HEK293 (cell line): Measurements from ENCODE around the gene PES1.

Experiments used
- CTCF ChIA-PET: fragments of 350-600 bp; formaldehyde crosslinking; extraction: SDS; loops from one replicate; lab custom pipeline; 2021; ENCODE audit warnings: antibody characterized with exemption; lab: Yijun Ruan, JAX
- POLR2A ChIA-PET: fragments of 300-600 bp; formaldehyde crosslinking; extraction: SDS; loops from one replicate; lab custom pipeline; 2020; ENCODE audit warnings: antibody characterized with exemption, inconsistent platforms; lab: Yijun Ruan, JAX
- H3K27ac ChIP-seq: fragments of 200-500 bp; sonication (Bioruptor generic); 2 replicates; pipeline ENCODE4 v1.5.1; 2014; ENCODE audit warnings: low read depth, low read length, control low read depth, inconsistent platforms; ENCODE audit errors: extremely low read depth
- H3K36me3 ChIP-seq, 2 experiments: fragments of 200-500 bp in 1 of 2; sonication (Bioruptor generic) in 1 of 2; 1 replicate in 1 of 2; 2 replicates in 1 of 2; pipeline ENCODE4 v1.5.1; 2014 to 2017; ENCODE audit warnings: inconsistent platforms in 2 of 2, low read length in 2 of 2; ENCODE audit not compliant: control insufficient read depth in 2 of 2, insufficient read depth in 1 of 2
- H3K4me1 ChIP-seq: fragments of 200-500 bp; sonication (Bioruptor generic); 2 replicates; pipeline ENCODE4 v1.5.1; 2014; ENCODE audit warnings: mild to moderate bottlenecking, low read length, inconsistent platforms; ENCODE audit not compliant: control insufficient read depth, insufficient read depth
- H3K4me3 ChIP-seq: 2 replicates; pipeline ENCODE4 v1.5.1; 2011; ENCODE audit warnings: low read depth, mild to moderate bottlenecking, control low read depth, low read length, moderate library complexity
- H3K9me3 ChIP-seq: fragments of 200-500 bp; sonication (Bioruptor generic); 2 replicates; pipeline ENCODE4 v1.5.1; 2014; ENCODE audit warnings: low read depth, low read length, inconsistent platforms; ENCODE audit not compliant: control insufficient read depth, insufficient read depth
- BCL11A ChIP-seq: fragments of 450-650 bp; formaldehyde crosslinking; IDR thresholded peaks from 2 replicates; pipeline ENCODE4 v1.5.1; 2016; ENCODE audit warnings: low read depth, missing biosample characterization, missing genetic modification characterization
- EGR2 ChIP-seq: fragments of 450-650 bp; formaldehyde crosslinking; IDR thresholded peaks from 2 replicates; pipeline ENCODE4 v1.5.1; 2016; ENCODE audit warnings: low read depth, missing biosample characterization, missing genetic modification characterization
- GLIS2 ChIP-seq: fragments of 450-650 bp; formaldehyde crosslinking; IDR thresholded peaks from 2 replicates; pipeline ENCODE4 v1.5.1; 2016; ENCODE audit warnings: missing biosample characterization, missing genetic modification characterization
- KLF1 ChIP-seq: fragments of 450-650 bp; formaldehyde crosslinking; IDR thresholded peaks from 2 replicates; pipeline ENCODE4 v1.5.1; 2016; ENCODE audit warnings: missing biosample characterization, missing genetic modification characterization
- KLF10 ChIP-seq: fragments of 450-650 bp; IDR thresholded peaks from 2 replicates; pipeline ENCODE4 v1.5.1; 2018; ENCODE audit warnings: missing biosample characterization, mild to moderate bottlenecking, missing genetic modification characterization
- SP2 ChIP-seq: fragments of 450-650 bp; formaldehyde crosslinking; IDR thresholded peaks from 2 replicates; pipeline ENCODE4 v1.5.1; 2016; ENCODE audit warnings: missing biosample characterization, missing genetic modification characterization
- ZFHX2 ChIP-seq: fragments of 450-650 bp; formaldehyde crosslinking; conservative IDR thresholded peaks from 2 replicates; pipeline ENCODE4 v1.5.1; 2016; ENCODE audit warnings: missing biosample characterization, missing genetic modification characterization
- ZNF530 ChIP-seq: fragments of 450-650 bp; formaldehyde crosslinking; IDR thresholded peaks from 2 replicates; pipeline ENCODE4 v1.5.1; 2016; ENCODE audit warnings: low read depth, missing biosample characterization, missing genetic modification characterization
- ZNF600 ChIP-seq: fragments of 450-650 bp; formaldehyde crosslinking; IDR thresholded peaks from 2 replicates; pipeline ENCODE4 v1.5.1; 2016; ENCODE audit warnings: missing biosample characterization, missing genetic modification characterization
- ZNF791 ChIP-seq: fragments of 450-650 bp; formaldehyde crosslinking; IDR thresholded peaks from 2 replicates; pipeline ENCODE4 v1.5.1; 2016; ENCODE audit warnings: missing biosample characterization, missing genetic modification characterization
- TF ChIP-seq, protein P1 (sequence below): fragments of 450-650 bp; formaldehyde crosslinking; IDR thresholded peaks from 2 replicates; pipeline ENCODE4 v1.5.1; 2016; ENCODE audit warnings: missing biosample characterization, missing genetic modification characterization
- TF ChIP-seq, protein P2 (sequence below): fragments of 450-650 bp; formaldehyde crosslinking; IDR thresholded peaks from 2 replicates; pipeline ENCODE4 v1.5.1; 2016; ENCODE audit warnings: missing biosample characterization, missing genetic modification characterization
- TF ChIP-seq, protein P3 (sequence below): fragments of 450-650 bp; formaldehyde crosslinking; optimal IDR thresholded peaks from 2 replicates; pipeline ENCODE3; 2016; ENCODE audit warnings: missing biosample characterization, mild to moderate bottlenecking, missing genetic modification characterization
- TF ChIP-seq, protein P4 (sequence below): fragments of 450-650 bp; formaldehyde crosslinking; IDR thresholded peaks from 2 replicates; pipeline ENCODE4 v1.5.1; 2016; ENCODE audit warnings: missing biosample characterization, missing genetic modification characterization

The PES1 gene

DNA sequence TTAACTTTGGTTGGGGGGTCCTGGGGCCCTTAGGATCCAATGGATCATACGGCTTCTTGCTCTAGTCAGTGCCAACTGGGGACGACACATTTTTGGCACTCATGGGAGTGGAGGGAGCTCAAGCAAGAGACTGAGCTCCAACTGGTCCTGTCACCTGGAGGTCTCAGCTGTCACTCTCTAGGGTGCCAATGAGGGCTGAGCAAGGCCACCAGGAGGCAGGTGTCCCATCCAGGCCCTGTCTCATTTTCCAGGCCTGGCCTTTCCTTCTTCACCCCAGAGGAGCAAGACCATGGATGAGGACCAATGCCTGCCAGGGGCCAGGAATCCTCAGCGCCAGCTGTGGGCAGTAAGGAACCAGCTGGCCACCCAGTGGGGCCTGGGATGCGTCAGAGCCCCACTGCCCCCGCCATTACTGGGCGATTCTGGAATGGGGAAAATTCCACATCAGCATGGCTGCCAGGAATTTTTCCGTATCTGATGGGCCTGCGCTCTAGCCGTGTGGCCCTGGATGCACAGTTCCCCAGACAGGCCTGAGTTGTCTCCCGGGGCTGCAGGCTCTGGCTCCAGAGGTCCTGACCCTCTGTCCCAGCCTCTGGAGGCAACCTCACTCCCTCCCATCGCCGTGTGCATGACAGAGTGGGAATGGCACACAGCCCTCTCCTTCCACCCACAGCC lies 16.6 kb downstream of the PES1 start (continued):
- TF ChIP-seq ZNF791 (tag by site-specific recombination) (no peak), BCL11A (tag by site-specific recombination) (no peak), GLIS2 (tag by site-specific recombination) (0 out of 2 replicates have a peak, but pooled peaks have one; percentile 36), ZNF530 (tag by site-specific recombination) (no peak), ZNF600 (tag by site-specific recombination) (peak; percentile 54), SP2 (0 out of 2 replicates have a peak, but pooled peaks have one; percentile 4), KLF10 (no peak)
- TF ChIP-seq, protein P1, sequence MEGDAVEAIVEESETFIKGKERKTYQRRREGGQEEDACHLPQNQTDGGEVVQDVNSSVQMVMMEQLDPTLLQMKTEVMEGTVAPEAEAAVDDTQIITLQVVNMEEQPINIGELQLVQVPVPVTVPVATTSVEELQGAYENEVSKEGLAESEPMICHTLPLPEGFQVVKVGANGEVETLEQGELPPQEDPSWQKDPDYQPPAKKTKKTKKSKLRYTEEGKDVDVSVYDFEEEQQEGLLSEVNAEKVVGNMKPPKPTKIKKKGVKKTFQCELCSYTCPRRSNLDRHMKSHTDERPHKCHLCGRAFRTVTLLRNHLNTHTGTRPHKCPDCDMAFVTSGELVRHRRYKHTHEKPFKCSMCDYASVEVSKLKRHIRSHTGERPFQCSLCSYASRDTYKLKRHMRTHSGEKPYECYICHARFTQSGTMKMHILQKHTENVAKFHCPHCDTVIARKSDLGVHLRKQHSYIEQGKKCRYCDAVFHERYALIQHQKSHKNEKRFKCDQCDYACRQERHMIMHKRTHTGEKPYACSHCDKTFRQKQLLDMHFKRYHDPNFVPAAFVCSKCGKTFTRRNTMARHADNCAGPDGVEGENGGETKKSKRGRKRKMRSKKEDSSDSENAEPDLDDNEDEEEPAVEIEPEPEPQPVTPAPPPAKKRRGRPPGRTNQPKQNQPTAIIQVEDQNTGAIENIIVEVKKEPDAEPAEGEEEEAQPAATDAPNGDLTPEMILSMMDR (tag by site-specific recombination) = no peak
- TF ChIP-seq, protein P2, sequence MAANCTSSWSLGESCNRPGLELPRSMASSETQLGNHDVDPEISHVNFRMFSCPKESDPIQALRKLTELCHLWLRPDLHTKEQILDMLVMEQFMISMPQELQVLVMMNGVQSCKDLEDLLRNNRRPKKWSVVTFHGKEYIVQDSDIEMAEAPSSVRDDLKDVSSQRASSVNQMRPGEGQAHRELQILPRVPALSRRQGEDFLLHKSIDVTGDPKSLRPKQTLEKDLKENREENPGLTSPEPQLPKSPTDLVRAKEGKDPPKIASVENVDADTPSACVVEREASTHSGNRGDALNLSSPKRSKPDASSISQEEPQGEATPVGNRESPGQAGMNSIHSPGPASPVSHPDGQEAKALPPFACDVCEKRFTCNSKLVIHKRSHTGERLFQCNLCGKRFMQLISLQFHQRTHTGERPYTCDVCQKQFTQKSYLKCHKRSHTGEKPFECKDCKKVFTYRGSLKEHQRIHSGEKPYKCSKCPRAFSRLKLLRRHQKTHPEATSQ (tag by site-specific recombination) = no peak
- TF ChIP-seq, all 188 proteins: peak for 4

DNA sequence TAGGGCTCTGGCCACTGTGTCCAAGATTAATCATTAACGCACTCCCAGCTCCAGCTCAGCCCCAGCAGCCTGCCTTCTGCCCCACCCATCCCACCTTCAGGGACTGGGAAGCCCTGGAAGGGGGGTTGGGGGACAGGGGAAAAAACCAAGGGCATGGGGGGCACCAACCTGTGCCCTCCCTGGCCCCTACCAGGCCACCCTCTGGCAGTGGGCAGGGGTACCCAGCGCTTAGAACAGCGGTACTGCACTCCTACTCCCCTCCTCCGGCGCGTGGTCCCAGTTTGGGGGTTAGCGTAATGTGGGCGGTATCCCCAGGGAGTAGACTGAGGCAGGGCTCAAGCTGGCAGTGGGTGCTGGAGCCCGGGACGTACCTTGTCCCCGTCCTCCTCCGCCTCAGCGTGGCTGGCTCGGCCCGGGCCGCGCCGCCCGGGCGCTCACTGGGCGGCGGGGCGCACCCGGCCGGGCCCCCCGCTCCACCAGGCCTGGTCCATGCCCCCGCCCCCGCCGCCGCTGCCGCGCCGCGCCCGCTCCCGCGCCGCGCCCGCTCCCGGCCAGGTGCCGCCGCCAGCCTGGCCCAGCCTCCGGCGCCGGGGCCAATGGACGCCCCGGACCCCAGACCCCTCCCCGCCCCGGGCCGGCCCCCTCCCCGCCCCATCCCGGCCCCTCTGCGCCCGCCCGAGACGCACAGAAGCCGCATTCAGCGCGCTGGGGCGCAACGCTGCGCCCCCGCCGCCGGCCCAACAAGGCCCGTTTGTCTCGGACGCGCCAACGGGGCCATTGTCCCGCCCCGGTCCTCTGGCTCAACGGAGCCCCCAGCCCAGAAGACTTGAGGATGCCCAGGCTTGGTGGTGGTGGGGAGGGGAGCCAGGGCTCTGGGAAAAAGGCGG lies 17.4 kb downstream of the PES1 start, which contains the start of gene GAL3ST1:
GAL3ST1 (minus strand) TSS at position 571 of the 887 bp plus-strand sequence. CDS start 17,273 bp downstream, outside the sequence.
- POLR2A ChIA-PET = interaction anchor here (1.0 to 1.7 kb wide), 3 partner anchors 11 to 17 kb away, joined by 3 to 4 read pairs (median 3); partner anchors contain the start of gene PES1
- no peaks in the 10 kb centered on the region for H3K9me3 ChIP-seq
- no peak within 1 kb of the TSS for H3K27ac ChIP-seq
- peak; percentile 34; the same call in 1 of the 2 replicates for TF ChIP-seq EGR2 (tag by site-specific recombination)
- TF ChIP-seq, protein P3, sequence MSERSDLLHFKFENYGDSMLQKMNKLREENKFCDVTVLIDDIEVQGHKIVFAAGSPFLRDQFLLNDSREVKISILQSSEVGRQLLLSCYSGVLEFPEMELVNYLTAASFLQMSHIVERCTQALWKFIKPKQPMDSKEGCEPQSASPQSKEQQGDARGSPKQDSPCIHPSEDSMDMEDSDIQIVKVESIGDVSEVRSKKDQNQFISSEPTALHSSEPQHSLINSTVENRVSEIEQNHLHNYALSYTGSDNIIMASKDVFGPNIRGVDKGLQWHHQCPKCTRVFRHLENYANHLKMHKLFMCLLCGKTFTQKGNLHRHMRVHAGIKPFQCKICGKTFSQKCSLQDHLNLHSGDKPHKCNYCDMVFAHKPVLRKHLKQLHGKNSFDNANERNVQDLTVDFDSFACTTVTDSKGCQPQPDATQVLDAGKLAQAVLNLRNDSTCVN (tag by site-specific recombination) = peak; percentile 12
- peak; percentile 28 for TF ChIP-seq GLIS2 (tag by site-specific recombination)
- TF ChIP-seq, protein P4, sequence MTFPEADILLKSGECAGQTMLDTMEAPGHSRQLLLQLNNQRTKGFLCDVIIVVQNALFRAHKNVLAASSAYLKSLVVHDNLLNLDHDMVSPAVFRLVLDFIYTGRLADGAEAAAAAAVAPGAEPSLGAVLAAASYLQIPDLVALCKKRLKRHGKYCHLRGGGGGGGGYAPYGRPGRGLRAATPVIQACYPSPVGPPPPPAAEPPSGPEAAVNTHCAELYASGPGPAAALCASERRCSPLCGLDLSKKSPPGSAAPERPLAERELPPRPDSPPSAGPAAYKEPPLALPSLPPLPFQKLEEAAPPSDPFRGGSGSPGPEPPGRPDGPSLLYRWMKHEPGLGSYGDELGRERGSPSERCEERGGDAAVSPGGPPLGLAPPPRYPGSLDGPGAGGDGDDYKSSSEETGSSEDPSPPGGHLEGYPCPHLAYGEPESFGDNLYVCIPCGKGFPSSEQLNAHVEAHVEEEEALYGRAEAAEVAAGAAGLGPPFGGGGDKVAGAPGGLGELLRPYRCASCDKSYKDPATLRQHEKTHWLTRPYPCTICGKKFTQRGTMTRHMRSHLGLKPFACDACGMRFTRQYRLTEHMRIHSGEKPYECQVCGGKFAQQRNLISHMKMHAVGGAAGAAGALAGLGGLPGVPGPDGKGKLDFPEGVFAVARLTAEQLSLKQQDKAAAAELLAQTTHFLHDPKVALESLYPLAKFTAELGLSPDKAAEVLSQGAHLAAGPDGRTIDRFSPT (tag by site-specific recombination) = 0 out of 2 replicates have a peak, but pooled peaks have one; percentile 22
- no peak for TF ChIP-seq KLF1 (tag by site-specific recombination)
- peak; percentile 68 for TF ChIP-seq ZFHX2 (tag by site-specific recombination)
- no peaks in the 10 kb centered on the region; the same call in 1 of the 2 replicates for H3K4me1 ChIP-seq
- CTCF ChIA-PET = no interaction called here
- peaks cover 10 to 45% of the 10 kb centered on the region in 2 experiments for H3K36me3 ChIP-seq
- H3K4me3 ChIP-seq = peak within 1 kb of the TSS; percentile 33
